Measurements from ENCODE around the gene TCEANC2. TPM values are rescaled to one million over a fixed set of nuclear protein-coding genes. Genes with fewer than 3 reads are reported as not detected.

The TCEANC2 gene
- total and polyA plus RNA-seq, 12 donors: 1.4 to 5.9 (median 3.9) TPM

GRCh38 chr1:54135436-54136120, 82.2 kb downstream of the TCEANC2 start:
- intact Hi-C loops (cut with DNase I): no loop called here
- ATAC-seq (no peak), DNase-seq (no peak)
- peaks cover 0 to 3% (median 0%) of the 10 kb centered on the region in 11 donors for H3K9me3 ChIP-seq
- WGBS, 2 donors: 67 to 83% methylated on average over 5 of the region's 5 CpGs
- TF ChIP-seq, protein P1, sequence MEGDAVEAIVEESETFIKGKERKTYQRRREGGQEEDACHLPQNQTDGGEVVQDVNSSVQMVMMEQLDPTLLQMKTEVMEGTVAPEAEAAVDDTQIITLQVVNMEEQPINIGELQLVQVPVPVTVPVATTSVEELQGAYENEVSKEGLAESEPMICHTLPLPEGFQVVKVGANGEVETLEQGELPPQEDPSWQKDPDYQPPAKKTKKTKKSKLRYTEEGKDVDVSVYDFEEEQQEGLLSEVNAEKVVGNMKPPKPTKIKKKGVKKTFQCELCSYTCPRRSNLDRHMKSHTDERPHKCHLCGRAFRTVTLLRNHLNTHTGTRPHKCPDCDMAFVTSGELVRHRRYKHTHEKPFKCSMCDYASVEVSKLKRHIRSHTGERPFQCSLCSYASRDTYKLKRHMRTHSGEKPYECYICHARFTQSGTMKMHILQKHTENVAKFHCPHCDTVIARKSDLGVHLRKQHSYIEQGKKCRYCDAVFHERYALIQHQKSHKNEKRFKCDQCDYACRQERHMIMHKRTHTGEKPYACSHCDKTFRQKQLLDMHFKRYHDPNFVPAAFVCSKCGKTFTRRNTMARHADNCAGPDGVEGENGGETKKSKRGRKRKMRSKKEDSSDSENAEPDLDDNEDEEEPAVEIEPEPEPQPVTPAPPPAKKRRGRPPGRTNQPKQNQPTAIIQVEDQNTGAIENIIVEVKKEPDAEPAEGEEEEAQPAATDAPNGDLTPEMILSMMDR (IDR thresholded peaks at IDR 0.05): no peak
- H3K4me3 ChIP-seq: no peak overlapping the region
- no peaks in the 10 kb centered on the region for H3K27me3 ChIP-seq
- no peaks in the 10 kb centered on the region for H3K36me3 ChIP-seq
- peaks cover 0 to 6% (median 0%) of the 10 kb centered on the region in 9 donors for H3K4me1 ChIP-seq
- H3K27ac ChIP-seq: no peak overlapping the region

DNA sequence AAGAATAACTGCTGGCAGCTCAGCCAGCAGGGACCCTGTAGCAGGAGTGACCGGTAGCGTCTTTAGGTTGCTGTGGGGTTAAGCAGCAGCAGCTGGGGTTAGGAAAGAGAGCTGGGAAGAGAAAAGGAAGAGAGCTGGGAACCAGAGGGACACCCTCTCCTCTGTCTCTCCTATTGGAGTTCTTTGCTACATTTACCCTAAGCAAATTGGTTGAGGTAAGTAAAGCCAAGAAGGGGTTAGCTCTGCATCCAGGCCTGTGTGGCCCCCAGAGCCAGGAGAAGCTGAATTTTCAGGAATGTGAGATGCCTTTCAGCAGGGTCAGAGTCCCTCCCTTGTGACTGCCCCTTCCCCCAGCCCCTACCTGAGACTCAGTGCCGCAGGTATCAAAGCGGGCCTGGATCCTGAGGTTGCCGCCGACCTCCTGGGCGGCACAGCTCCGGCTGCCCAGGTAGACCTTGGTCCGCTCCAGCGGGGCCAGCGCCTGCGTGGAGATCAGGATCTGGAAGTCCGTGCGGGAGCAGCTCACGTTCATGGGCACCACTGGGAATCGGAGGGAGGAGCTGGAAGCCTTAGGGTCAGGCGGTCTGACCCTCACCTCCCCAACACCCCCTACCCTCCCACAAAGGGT, 83.0 kb downstream of the TCEANC2 start:
- intact Hi-C loops (cut with DNase I): no loop called here
- Histone ChIP-seq H3K27ac (no peak overlapping the region), H3K9me3 (peaks cover 0 to 3% (median 0%) of the 10 kb centered on the region in 11 donors), H3K4me3 (no peak overlapping the region), H3K27me3 (no peaks in the 10 kb centered on the region), H3K4me1 (peaks cover 0 to 6% (median 0%) of the 10 kb centered on the region in 9 donors), H3K36me3 (no peaks in the 10 kb centered on the region)
- DNase-seq (no peak), ATAC-seq (no peak)
- TF ChIP-seq, protein P1 (IDR thresholded peaks at IDR 0.05): no peak
- 92 to 94% methylated on average over 17 of the region's 17 CpGs for WGBS, 2 donors

GRCh38 chr1:54136963-54137533, 83.6 kb downstream of the TCEANC2 start:
- no peak for ATAC-seq
- no peak for DNase-seq
- no peaks in the 10 kb centered on the region for H3K36me3 ChIP-seq
- peaks cover 0 to 6% (median 0%) of the 10 kb centered on the region in 9 donors for H3K4me1 ChIP-seq
- no peak overlapping the region for H3K4me3 ChIP-seq
- H3K27me3 ChIP-seq: no peaks in the 10 kb centered on the region
- peaks cover 0 to 3% (median 0%) of the 10 kb centered on the region in 11 donors for H3K9me3 ChIP-seq
- H3K27ac ChIP-seq: no peak overlapping the region
- WGBS, 2 donors: 76 to 84% methylated on average over 7 of the region's 7 CpGs
- TF ChIP-seq, protein P1 (IDR thresholded peaks at IDR 0.05): no peak
- intact Hi-C loops (cut with DNase I): no loop called here

- DNase-seq (no peak), ATAC-seq (peak in 5 of 8 donors; percentile 23 to 32 (median 28))
- Histone ChIP-seq H3K4me1 (peaks cover 0 to 6% (median 0%) of the 10 kb centered on the region in 9 donors), H3K36me3 (no peaks in the 10 kb centered on the region), H3K27me3 (no peaks in the 10 kb centered on the region), H3K27ac (no peak overlapping the region), H3K4me3 (no peak overlapping the region), H3K9me3 (peaks cover 0 to 3% (median 0%) of the 10 kb centered on the region in 11 donors)
- intact Hi-C loops (cut with DNase I): no loop called here
- TF ChIP-seq, protein P1 (IDR thresholded peaks at IDR 0.05): no peak
- WGBS, 2 donors: 40 to 45% methylated on average over 9 to 10 of the region's 10 CpGs
Observed at GRCh38 chr1:54137534-54138061, 84.2 kb downstream of the TCEANC2 start.

Data from heart right ventricle (tissue), 16 donors.